Measurements from ENCODE around the gene CENPP. TPM values are rescaled to one million over a fixed set of nuclear protein-coding genes. Genes with fewer than 3 reads are reported as not detected.

Gene CENPP
- total RNA-seq, 1 donor from 2014 or later: 1.9 TPM

DNA sequence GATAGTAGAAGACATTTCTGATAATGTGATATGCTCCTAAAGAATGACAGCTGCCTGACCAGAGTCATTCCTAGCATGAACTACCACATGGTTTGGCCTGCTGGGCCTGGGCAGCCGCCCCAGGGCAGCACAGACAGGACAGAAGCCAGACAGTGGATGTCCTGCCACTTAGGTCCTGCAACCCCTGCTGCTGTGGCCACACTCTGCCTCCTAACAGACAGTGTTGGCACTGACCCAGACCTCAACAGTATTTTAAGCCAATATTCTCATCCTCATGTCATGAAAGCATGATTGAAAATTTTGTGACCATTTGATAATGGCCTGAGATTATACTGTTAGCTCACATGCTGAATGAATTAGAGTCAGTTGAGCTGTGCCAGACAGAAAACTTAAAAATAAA lies 15.8 kb downstream of the CENPP start:
- no peak overlapping the region for H3K27ac Mint-ChIP-seq (ENCODE audit: unreplicated experiment)
- no peaks in the 10 kb centered on the region for H3K27me3 Mint-ChIP-seq (ENCODE audit: low read depth, unreplicated experiment)
- no peaks in the 10 kb centered on the region for H4K20me1 ChIP-seq (ENCODE audit: insufficient read depth, low read length)
- H3K36me3 ChIP-seq (ENCODE audit: insufficient read depth, low read length): no peaks in the 10 kb centered on the region
- no peaks in the 10 kb centered on the region for H3K79me2 ChIP-seq (ENCODE audit: insufficient read depth, low read length)
- no peak overlapping the region for H3K4me3 Mint-ChIP-seq (ENCODE audit: unreplicated experiment)
- no peak overlapping the region for H3K9ac ChIP-seq (ENCODE audit: low read length)
- H3K27me3 ChIP-seq (ENCODE audit: insufficient read depth, low read length): no peaks in the 10 kb centered on the region
- H3K9me3 ChIP-seq (ENCODE audit: insufficient read depth, low read depth, low read length): no peaks in the 10 kb centered on the region
- H3K36me3 Mint-ChIP-seq (ENCODE audit: low read depth, unreplicated experiment): peaks cover 5% of the 10 kb centered on the region
- no peaks in the 10 kb centered on the region for H3K4me1 Mint-ChIP-seq (ENCODE audit: low read depth, unreplicated experiment)
- peaks cover 4% of the 10 kb centered on the region for H3K9me3 Mint-ChIP-seq (ENCODE audit: unreplicated experiment)
- DNase-seq (ENCODE audit: low read depth): no peak
- H3K27ac ChIP-seq (ENCODE audit: low read depth, low read length): no peak overlapping the region
- no peak overlapping the region for H2AFZ ChIP-seq (ENCODE audit: low read depth, low read length)
- TF ChIP-seq EZH2 (IDR thresholded peaks at IDR 0.05; ENCODE audit: insufficient read depth, low read length) (no peak), CTCF (IDR thresholded peaks at IDR 0.05; ENCODE audit: insufficient read depth, low read depth, low read length) (no peak)
- H3K4me3 ChIP-seq (ENCODE audit: insufficient read depth, low read depth, low read length): no peak overlapping the region
- no peak overlapping the region for H3K4me2 ChIP-seq (ENCODE audit: low read length)
- no peak for FAIRE-seq
- H3K4me1 ChIP-seq (ENCODE audit: insufficient read depth, low read length): no peaks in the 10 kb centered on the region

DNA sequence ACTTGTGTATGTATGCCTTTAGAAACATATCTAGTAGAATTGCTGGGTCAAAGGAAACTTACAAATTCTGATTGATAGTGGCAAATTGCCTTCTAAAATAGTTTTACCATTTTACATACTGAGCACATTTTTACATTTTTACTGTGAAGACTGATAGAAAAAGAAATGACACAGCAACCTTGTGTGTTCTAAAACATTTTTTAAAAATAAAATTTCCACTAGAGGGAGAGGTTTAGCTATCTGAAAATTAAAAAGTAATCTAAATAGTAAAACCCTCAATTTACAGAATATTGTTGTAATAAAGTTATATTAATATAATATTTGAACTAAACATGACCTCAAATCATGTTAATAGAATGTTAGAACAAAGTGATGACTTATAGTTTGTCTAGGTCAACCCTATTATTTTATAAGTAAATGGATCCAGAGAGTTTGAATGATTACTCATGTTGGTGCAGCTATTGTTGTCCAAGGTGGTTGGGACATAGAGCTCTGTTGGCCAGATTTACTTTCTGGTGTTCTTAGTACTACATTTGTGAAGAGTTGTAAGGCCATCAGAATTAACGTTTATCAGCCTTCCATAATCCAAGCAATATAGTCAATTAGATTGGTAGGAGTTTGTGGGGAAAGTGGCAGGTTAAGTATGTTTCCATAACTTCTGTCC lies 17.2 kb downstream of the CENPP start:
- H3K27me3 Mint-ChIP-seq (ENCODE audit: low read depth, unreplicated experiment): no peaks in the 10 kb centered on the region
- no peaks in the 10 kb centered on the region for H3K36me3 ChIP-seq (ENCODE audit: insufficient read depth, low read length)
- no peak overlapping the region for H3K27ac ChIP-seq (ENCODE audit: low read depth, low read length)
- no peak overlapping the region for H2AFZ ChIP-seq (ENCODE audit: low read depth, low read length)
- H3K9ac ChIP-seq (ENCODE audit: low read length): no peak overlapping the region
- H3K4me1 Mint-ChIP-seq (ENCODE audit: low read depth, unreplicated experiment): no peaks in the 10 kb centered on the region
- H3K27ac Mint-ChIP-seq (ENCODE audit: unreplicated experiment): no peak overlapping the region
- no peaks in the 10 kb centered on the region for H3K79me2 ChIP-seq (ENCODE audit: insufficient read depth, low read length)
- no peaks in the 10 kb centered on the region for H3K4me1 ChIP-seq (ENCODE audit: insufficient read depth, low read length)
- H3K9me3 ChIP-seq (ENCODE audit: insufficient read depth, low read depth, low read length): no peaks in the 10 kb centered on the region
- FAIRE-seq: no peak
- no peak overlapping the region for H3K4me3 Mint-ChIP-seq (ENCODE audit: unreplicated experiment)
- H3K4me3 ChIP-seq (ENCODE audit: insufficient read depth, low read depth, low read length): no peak overlapping the region
- no peak for TF ChIP-seq EZH2 (IDR thresholded peaks at IDR 0.05; ENCODE audit: insufficient read depth, low read length)
- no peak for TF ChIP-seq CTCF (IDR thresholded peaks at IDR 0.05; ENCODE audit: insufficient read depth, low read depth, low read length)
- H3K9me3 Mint-ChIP-seq (ENCODE audit: unreplicated experiment): peaks cover 4% of the 10 kb centered on the region
- peak; percentile 29 for DNase-seq (ENCODE audit: low read depth)
- no peak overlapping the region for H3K4me2 ChIP-seq (ENCODE audit: low read length)
- no peaks in the 10 kb centered on the region for H4K20me1 ChIP-seq (ENCODE audit: insufficient read depth, low read length)
- no peaks in the 10 kb centered on the region for H3K27me3 ChIP-seq (ENCODE audit: insufficient read depth, low read length)
- peaks cover 5% of the 10 kb centered on the region for H3K36me3 Mint-ChIP-seq (ENCODE audit: low read depth, unreplicated experiment)

- peaks cover 4% of the 10 kb centered on the region for H3K9me3 Mint-ChIP-seq (ENCODE audit: unreplicated experiment)
- Histone ChIP-seq H3K4me3 (ENCODE audit: insufficient read depth, low read depth, low read length) (no peak overlapping the region), H4K20me1 (ENCODE audit: insufficient read depth, low read length) (no peaks in the 10 kb centered on the region), H3K36me3 (ENCODE audit: insufficient read depth, low read length) (no peaks in the 10 kb centered on the region), H3K4me1 (ENCODE audit: insufficient read depth, low read length) (no peaks in the 10 kb centered on the region), H3K27ac (ENCODE audit: low read depth, low read length) (no peak overlapping the region), H2AFZ (ENCODE audit: low read depth, low read length) (no peak overlapping the region), H3K9ac (ENCODE audit: low read length) (no peak overlapping the region), H3K4me2 (ENCODE audit: low read length) (no peak overlapping the region), H3K79me2 (ENCODE audit: insufficient read depth, low read length) (no peaks in the 10 kb centered on the region), H3K27me3 (ENCODE audit: insufficient read depth, low read length) (no peaks in the 10 kb centered on the region), H3K9me3 (ENCODE audit: insufficient read depth, low read depth, low read length) (no peaks in the 10 kb centered on the region)
- H3K27me3 Mint-ChIP-seq (ENCODE audit: low read depth, unreplicated experiment): no peaks in the 10 kb centered on the region
- TF ChIP-seq EZH2 (IDR thresholded peaks at IDR 0.05; ENCODE audit: insufficient read depth, low read length) (no peak), CTCF (IDR thresholded peaks at IDR 0.05; ENCODE audit: insufficient read depth, low read depth, low read length) (no peak)
- no peak overlapping the region for H3K4me3 Mint-ChIP-seq (ENCODE audit: unreplicated experiment)
- FAIRE-seq (no peak), DNase-seq (ENCODE audit: low read depth) (no peak)
- no peak overlapping the region for H3K27ac Mint-ChIP-seq (ENCODE audit: unreplicated experiment)
- H3K36me3 Mint-ChIP-seq (ENCODE audit: low read depth, unreplicated experiment): peaks cover 5% of the 10 kb centered on the region
- H3K4me1 Mint-ChIP-seq (ENCODE audit: low read depth, unreplicated experiment): no peaks in the 10 kb centered on the region
Measured at GRCh38 chr9:92345582-92345981, 19.8 kb downstream of the CENPP start.

Data from astrocyte (in vitro differentiated cells and primary cell).